HG03045 (cell line): Measurements from ENCODE around the gene TTC34.
"Not testable (repeated sequence)": the region's sequence is repeated elsewhere in the genome, so short reads cannot be mapped to it uniquely, and the experiment has no call there.

Experiments used
- ATAC-seq: cut with Tn5 transposase; IDR thresholded peaks from one replicate; pipeline ENCODE4 v1.9.1; 2021; ENCODE audit warnings: mild to moderate bottlenecking, moderate library complexity; ENCODE audit not compliant: unreplicated experiment

The TTC34 gene

DNA sequence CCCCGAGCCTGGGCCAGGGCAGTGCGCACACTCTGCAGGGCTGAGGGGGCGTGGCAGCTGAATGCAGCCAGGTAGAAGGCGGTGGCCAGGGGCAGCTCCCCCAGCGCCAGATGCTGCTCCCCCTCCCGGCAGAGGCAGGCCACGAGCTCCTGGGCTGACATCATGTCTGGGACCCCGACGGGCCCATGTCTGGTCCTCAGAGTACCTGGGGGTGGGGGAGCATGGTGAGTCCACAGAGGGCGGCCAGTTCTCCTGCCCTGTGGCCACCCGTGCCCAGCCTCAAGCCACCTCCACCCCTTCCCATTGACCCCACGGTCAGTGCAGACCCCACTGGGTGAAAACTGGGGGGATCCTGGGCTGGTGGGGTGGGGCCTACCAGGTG, 838 bp downstream of the TTC34 start:
- ATAC-seq: no peak

- no peak for ATAC-seq
Measured at GRCh38 chr1:2799811-2800663, 1.5 kb downstream of the TTC34 start.

DNA sequence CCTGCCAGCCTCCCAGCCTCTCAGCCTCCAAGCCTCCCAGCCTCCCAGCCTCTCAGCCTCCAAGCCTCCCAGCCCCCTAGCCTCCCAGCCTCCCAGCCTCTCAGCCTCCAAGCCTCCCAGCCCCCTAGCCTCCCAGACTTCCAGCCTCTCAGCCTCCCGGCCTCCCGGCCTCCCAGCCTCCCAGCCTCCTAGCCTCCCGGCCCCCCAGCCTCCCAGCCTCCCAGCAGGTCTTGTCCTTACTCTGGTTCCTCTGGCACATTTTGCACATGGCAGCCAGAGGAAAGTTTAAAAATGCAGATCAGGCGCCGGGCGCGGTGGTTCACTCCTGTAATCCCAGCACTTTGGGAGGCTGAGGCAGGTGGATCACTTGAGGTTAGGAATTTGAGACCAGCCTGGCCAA, 2.5 kb downstream of the TTC34 start:
- ATAC-seq: not testable (repeated sequence)

DNA sequence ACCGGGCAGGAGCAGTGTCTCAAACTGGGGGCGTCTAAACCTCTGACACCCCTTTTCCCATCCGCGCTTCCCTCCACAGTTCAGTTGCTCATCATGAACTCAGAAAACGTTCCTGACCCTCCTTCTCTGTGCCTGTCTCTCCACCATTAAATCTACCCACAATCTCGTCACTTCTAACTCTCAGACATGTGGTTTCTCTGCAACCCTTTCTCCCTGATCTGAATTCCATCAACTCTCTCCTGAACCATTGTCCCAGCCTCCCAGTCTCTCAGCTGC, 3.8 kb downstream of the TTC34 start:
- ATAC-seq: no peak

DNA sequence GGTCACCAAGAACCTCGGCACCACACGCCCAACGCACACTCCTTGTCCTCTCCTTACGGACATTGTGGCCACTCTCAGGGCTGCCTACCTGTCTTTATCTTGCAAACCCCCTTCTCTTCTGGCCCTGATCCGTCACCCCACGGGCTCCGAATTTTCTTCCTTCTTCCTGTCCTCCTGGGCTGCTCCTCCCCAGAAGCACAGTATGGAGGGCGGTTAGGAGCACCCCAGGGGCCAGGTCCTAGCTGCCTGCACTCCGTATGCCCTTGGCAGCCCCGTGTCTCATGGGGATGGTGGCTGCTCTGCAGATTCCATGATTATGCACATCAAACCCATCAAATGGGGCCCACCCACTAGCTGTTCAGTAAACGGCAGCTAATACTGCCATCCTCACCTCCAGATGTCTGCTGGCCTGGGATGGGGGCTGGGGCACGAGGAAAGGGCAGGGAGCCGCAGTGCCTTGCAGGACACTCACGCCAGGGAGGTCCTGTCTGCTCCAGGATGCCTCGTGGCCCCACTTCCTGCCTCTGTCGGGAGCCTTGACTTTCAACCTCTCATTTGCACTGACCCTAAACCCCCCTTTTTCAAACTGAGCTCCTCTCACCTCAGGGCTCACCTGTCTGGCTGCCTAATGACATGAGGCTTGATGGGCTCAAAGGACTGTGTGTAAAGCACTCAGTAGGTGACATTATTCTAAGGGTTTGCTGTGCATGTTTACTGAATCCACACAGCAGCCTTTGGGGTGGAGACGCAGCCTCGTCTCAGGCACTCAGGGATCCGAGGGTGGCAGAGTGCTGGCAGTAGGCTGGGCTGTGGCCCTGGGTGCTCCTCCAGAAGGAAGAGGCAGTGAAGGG, 4.4 kb downstream of the TTC34 start:
- ATAC-seq: no peak

DNA sequence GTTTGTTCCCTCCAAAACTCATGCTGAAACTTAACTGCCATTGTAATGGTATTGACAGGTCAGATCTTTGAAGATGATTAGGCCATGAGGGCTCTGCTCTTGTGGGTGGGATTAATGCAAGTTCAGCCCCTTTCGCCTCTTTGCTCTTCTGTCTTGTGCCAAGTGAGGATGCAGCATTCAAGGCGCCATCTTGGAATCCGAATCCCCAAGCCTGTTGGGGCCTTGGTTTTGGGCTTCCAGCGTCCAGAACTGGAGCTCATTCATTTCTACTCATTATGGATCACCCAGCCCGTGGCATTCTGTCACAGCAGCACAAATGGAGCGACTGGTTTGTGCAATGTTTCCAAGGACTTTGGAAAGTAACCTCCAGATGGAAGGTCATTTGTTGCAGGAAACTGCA, 5.6 kb downstream of the TTC34 start:
- no peak for ATAC-seq

DNA sequence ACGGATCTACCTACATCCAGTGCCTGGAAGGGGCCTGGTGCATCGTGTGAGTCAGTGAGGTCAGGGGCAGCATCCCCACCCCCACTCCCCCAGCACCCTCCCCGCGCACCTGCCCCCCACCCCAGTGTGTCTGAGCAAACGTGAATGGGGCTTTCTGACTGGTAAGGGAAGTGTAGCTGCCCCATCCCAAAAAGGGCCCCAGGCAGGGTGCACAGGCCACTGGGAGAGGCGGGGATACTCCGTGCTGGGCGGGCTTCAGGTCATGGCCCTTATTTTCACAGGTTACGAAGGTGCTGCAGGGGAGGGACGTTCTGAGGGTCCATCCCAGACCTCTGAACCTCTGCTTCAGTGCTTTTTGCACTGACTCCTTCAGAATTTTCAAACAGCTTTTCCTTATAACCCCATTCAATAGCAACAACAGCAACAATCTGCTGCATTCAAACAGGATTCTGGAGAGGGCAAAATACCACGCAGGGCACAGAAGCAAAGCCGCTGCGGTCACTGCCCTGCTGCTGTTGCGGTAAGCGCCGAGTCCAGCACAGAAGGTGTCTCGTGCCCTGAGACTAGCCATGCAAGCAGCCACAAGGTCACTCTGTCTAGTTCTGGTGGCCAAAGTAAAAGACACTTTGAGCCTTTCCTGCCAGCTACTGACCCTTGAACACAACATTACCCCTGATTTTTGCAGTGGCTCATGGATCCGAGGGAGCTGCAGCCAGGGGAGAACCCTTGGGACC, 10.3 kb downstream of the TTC34 start:
- ATAC-seq: no peak

- ATAC-seq: no peak
Measured at GRCh38 chr1:2789986-2790581, 11.4 kb downstream of the TTC34 start.

DNA sequence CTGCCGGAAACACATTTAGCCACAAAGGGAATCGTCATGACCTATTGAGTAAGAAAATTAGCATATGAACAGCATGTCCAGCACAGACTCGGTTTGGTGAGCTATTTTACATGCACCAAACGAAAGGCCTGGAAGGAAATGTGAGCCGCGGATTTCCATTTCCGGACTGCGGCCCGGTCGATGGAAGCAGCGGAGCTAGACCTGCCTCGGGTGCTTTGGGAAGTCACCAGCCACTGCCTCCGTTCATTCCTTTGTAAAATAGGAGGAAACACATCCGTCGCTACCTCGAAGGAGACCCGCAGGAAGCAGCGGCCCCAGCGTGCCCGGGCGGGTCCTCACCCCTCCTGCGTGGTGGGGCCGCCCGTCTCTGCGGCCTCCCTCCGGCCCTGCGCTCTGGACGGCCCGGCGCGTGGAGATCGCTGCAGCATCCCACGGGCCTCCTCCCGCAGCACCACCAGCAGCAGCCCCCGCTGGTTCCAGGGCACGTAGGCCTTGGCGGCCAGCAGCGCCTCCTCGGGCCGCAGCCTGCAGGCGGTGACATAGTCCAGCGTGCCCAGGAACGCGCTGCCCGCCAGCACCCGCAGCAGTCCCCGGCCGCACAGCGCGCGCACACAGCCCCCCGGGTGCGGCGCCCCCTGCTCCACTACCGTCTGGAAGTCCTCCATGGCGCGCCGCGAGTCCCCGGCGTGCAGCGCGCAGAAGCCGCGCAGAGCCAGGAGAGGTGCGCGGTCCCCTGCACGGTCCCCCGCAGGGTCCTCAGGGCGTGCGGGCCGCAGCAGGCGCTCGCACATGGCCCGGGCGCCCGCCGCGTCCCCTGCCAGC, 12.1 kb downstream of the TTC34 start:
- ATAC-seq: no peak

- ATAC-seq: no peak
Measured at GRCh38 chr1:2788506-2789163, 12.9 kb downstream of the TTC34 start.

- ATAC-seq: no peak
Measured at GRCh38 chr1:2787163-2787911, 14.2 kb downstream of the TTC34 start.

GRCh38 chr1:2786329-2787162, 14.9 kb downstream of the TTC34 start:
- ATAC-seq: no peak

- no peak for ATAC-seq
Measured at GRCh38 chr1:2785631-2786328, 15.7 kb downstream of the TTC34 start.

DNA sequence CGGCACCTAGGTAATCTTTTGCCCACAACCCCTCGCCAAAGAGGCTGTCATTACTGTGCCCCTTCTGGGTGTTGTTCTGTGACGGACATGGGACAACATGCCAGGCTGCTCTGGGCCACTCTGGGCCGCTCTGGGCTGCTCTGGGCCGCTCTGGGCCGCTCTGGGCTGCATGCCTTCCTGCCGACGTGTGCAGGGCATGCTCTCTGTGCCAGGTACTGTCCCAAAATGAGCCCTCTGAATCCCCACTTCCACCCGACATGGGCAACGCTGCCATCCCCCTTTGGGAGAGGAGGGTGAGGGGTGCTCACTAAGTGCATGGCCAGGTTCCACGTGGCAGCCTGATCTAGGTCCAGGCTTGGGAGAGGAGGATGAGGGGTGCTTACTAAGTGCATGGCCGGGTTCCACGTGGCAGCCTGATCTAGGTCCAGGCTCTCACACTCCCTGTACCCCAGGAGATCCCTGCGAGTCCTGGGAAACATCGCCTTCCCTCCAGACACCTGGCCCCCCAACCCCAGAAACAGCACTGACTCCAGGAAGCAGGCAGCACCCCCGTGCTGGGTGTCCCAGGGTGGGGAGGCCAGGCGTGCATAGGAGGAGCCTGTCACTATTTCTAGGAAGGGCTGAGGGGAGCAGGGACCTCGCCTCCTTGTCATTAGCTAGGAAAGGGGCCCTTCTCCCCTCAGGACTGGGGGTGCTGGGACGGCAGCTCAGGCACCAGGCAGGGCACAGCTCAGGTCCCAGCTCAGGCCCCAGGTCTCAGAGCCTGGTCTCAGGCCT, 16.5 kb downstream of the TTC34 start:
- ATAC-seq: no peak

- no peak for ATAC-seq
Measured at GRCh38 chr1:2783435-2784397, 17.8 kb downstream of the TTC34 start.

- ATAC-seq: no peak
Measured at GRCh38 chr1:2783069-2783434, 18.4 kb downstream of the TTC34 start.
